ENCODE results near the gene LANCL2. TPM values are rescaled to one million over a fixed set of nuclear protein-coding genes. Genes with fewer than 3 reads are reported as not detected.

LANCL2 gene
- total and polyA plus RNA-seq, 9 donors = 16.4 to 20.7 (median 18.4) TPM

DNA sequence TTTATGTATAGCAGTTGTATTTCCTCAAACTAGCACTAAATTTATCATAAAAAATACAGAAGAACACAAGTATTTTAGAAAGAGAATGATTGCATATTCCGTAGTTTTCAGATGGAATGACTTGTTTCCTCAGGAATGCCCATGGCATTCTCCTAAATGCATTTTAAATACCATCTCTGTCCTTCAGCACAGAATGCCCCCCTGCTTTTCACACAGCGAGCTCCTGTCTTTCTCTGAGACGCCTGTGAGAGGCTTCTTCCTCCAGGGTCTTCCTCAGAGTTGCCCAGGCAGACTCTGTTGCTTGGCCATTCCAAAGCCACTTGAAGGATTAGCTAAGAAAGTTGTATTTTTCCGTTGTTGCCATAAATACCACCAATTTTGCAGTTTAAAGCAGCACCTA is 10.1 kb downstream of the LANCL2 start:
- Histone ChIP-seq H3K27ac (ENCODE audit: low read length) (no peak overlapping the region), H3K9me3 (replicated peaks; ENCODE audit: control insufficient read depth, low read depth, low read length) (no peaks in the 10 kb centered on the region), H3K36me3 (ENCODE audit: control insufficient read depth, insufficient read depth, low read length) (no peaks in the 10 kb centered on the region), H3K4me3 (ENCODE audit: low read length) (no peak overlapping the region), H3K4me1 (ENCODE audit: control insufficient read depth, insufficient read depth, low read length) (no peaks in the 10 kb centered on the region), H3K27me3 (ENCODE audit: control insufficient read depth, insufficient read depth, low read length) (no peaks in the 10 kb centered on the region)
- no peak for DNase-seq
- WGBS (ENCODE audit: insufficient coverage) = 80% methylated on average over 1 of the region's 4 CpGs

- H3K27ac ChIP-seq (ENCODE audit: low read length) = no peak overlapping the region
- H3K4me1 ChIP-seq (ENCODE audit: control insufficient read depth, insufficient read depth, low read length) = no peaks in the 10 kb centered on the region
- H3K27me3 ChIP-seq (ENCODE audit: control insufficient read depth, insufficient read depth, low read length) = no peaks in the 10 kb centered on the region
- H3K4me3 ChIP-seq (ENCODE audit: low read length) = no peak overlapping the region
- WGBS (ENCODE audit: insufficient coverage) = no CpG with 5 or more reads among the region's 4 CpGs
- no peaks in the 10 kb centered on the region for H3K36me3 ChIP-seq (ENCODE audit: control insufficient read depth, insufficient read depth, low read length)
- H3K9me3 ChIP-seq (replicated peaks; ENCODE audit: control insufficient read depth, low read depth, low read length) = no peaks in the 10 kb centered on the region
- no peak for DNase-seq
Observed at GRCh38 chr7:55377162-55377817, 12.2 kb downstream of the LANCL2 start.

- H3K4me3 ChIP-seq (ENCODE audit: low read length) = no peak overlapping the region
- H3K9me3 ChIP-seq (replicated peaks; ENCODE audit: control insufficient read depth, low read depth, low read length) = no peaks in the 10 kb centered on the region
- no peaks in the 10 kb centered on the region for H3K36me3 ChIP-seq (ENCODE audit: control insufficient read depth, insufficient read depth, low read length)
- no peak overlapping the region for H3K27ac ChIP-seq (ENCODE audit: low read length)
- no peak for DNase-seq
- no CpG with 5 or more reads among the region's 3 CpGs for WGBS (ENCODE audit: insufficient coverage)
- H3K4me1 ChIP-seq (ENCODE audit: control insufficient read depth, insufficient read depth, low read length) = no peaks in the 10 kb centered on the region
- H3K27me3 ChIP-seq (ENCODE audit: control insufficient read depth, insufficient read depth, low read length) = no peaks in the 10 kb centered on the region
Observed at GRCh38 chr7:55379285-55379684, 14.1 kb downstream of the LANCL2 start.

DNA sequence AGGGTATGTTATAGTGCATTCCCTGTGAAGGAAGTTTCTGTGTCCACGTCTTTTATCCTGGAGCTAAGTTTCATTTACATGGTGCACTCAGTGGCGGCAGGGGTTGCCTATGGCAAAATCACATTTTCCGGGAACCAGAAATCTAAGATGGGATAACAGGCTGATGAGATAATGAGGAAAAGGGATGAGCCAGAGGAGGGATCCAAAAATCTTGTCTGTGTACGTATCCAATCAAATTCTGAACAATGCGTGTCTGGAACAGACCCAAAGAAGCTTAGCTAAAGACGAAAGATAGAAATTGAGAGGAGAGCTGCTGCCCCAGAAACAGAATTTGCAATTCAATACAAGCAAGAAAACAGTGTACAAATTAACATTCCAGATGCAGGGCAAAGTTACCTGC is 16.1 kb downstream of the LANCL2 start:
- H3K27ac ChIP-seq (ENCODE audit: low read length) = no peak overlapping the region
- H3K4me3 ChIP-seq (ENCODE audit: low read length) = no peak overlapping the region
- H3K36me3 ChIP-seq (ENCODE audit: control insufficient read depth, insufficient read depth, low read length) = no peaks in the 10 kb centered on the region
- 59% methylated on average over 4 of the region's 6 CpGs for WGBS (ENCODE audit: insufficient coverage)
- no peaks in the 10 kb centered on the region for H3K4me1 ChIP-seq (ENCODE audit: control insufficient read depth, insufficient read depth, low read length)
- H3K9me3 ChIP-seq (replicated peaks; ENCODE audit: control insufficient read depth, low read depth, low read length) = peaks cover 7% of the 10 kb centered on the region
- DNase-seq = peak; percentile 36
- H3K27me3 ChIP-seq (ENCODE audit: control insufficient read depth, insufficient read depth, low read length) = no peaks in the 10 kb centered on the region

DNA sequence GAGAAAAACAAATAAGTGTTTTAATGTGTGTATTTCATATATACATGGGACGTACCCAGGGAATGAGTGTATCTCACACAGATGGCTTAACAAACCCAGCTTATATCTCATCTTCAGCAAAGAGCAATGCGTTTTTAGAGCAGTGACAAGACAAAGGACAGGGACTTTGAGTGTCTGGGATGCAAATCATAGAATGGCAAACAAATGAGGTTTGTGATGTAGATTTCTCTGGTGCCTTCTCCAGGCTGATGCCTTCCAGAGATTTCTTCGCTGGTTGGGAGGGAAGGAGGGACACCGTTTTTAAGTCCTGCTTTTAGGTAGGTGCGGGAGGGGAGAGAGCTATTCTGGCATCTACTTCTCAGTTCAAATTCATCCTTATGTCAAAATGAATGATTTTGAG is 16.6 kb downstream of the LANCL2 start:
- Histone ChIP-seq H3K36me3 (ENCODE audit: control insufficient read depth, insufficient read depth, low read length) (no peaks in the 10 kb centered on the region), H3K9me3 (replicated peaks; ENCODE audit: control insufficient read depth, low read depth, low read length) (peaks cover 12% of the 10 kb centered on the region), H3K27ac (ENCODE audit: low read length) (no peak overlapping the region), H3K4me3 (ENCODE audit: low read length) (no peak overlapping the region), H3K27me3 (ENCODE audit: control insufficient read depth, insufficient read depth, low read length) (no peaks in the 10 kb centered on the region), H3K4me1 (ENCODE audit: control insufficient read depth, insufficient read depth, low read length) (no peaks in the 10 kb centered on the region)
- no CpG with 5 or more reads among the region's 5 CpGs for WGBS (ENCODE audit: insufficient coverage)
- DNase-seq = no peak

GRCh38 chr7:55382251-55382650 is 17.1 kb downstream of the LANCL2 start:
- Histone ChIP-seq H3K27ac (ENCODE audit: low read length) (no peak overlapping the region), H3K9me3 (replicated peaks; ENCODE audit: control insufficient read depth, low read depth, low read length) (peaks cover 17% of the 10 kb centered on the region), H3K4me3 (ENCODE audit: low read length) (no peak overlapping the region), H3K27me3 (ENCODE audit: control insufficient read depth, insufficient read depth, low read length) (no peaks in the 10 kb centered on the region), H3K36me3 (ENCODE audit: control insufficient read depth, insufficient read depth, low read length) (no peaks in the 10 kb centered on the region), H3K4me1 (ENCODE audit: control insufficient read depth, insufficient read depth, low read length) (no peaks in the 10 kb centered on the region)
- 100% methylated on average over 1 of the region's 4 CpGs for WGBS (ENCODE audit: insufficient coverage)
- DNase-seq = no peak

DNA sequence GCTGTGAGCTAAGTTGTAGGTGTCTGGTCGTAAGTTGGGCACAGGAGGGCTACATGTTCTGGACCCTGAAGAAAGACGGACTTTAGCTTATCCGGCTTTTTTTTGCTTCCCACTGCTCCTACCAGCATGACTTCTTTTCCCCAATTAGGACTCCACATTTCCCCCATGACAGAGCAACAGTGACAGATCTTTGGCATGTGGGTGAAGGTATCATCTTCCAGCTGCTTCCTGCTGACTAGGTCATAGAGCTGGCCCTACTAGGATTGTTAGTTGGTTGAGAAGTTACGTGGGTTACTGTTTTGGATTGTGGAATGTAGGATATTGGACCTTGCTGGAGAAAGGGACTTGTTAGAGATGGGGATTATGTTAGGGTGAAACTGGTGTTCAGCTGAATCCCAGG is 21.4 kb downstream of the LANCL2 start:
- Histone ChIP-seq H3K36me3 (ENCODE audit: control insufficient read depth, insufficient read depth, low read length) (no peaks in the 10 kb centered on the region), H3K27me3 (ENCODE audit: control insufficient read depth, insufficient read depth, low read length) (no peaks in the 10 kb centered on the region), H3K27ac (ENCODE audit: low read length) (no peak overlapping the region), H3K9me3 (replicated peaks; ENCODE audit: control insufficient read depth, low read depth, low read length) (peaks cover 29% of the 10 kb centered on the region), H3K4me1 (ENCODE audit: control insufficient read depth, insufficient read depth, low read length) (no peaks in the 10 kb centered on the region), H3K4me3 (ENCODE audit: low read length) (no peak overlapping the region)
- DNase-seq = no peak
- WGBS (ENCODE audit: insufficient coverage) = 100% methylated on average over 1 of the region's 4 CpGs

- peaks cover 29% of the 10 kb centered on the region for H3K9me3 ChIP-seq (replicated peaks; ENCODE audit: control insufficient read depth, low read depth, low read length)
- H3K27me3 ChIP-seq (ENCODE audit: control insufficient read depth, insufficient read depth, low read length) = no peaks in the 10 kb centered on the region
- no peaks in the 10 kb centered on the region for H3K4me1 ChIP-seq (ENCODE audit: control insufficient read depth, insufficient read depth, low read length)
- 93% methylated on average over 3 of the region's 7 CpGs for WGBS (ENCODE audit: insufficient coverage)
- H3K4me3 ChIP-seq (ENCODE audit: low read length) = no peak overlapping the region
- DNase-seq = no peak
- no peak overlapping the region for H3K27ac ChIP-seq (ENCODE audit: low read length)
- H3K36me3 ChIP-seq (ENCODE audit: control insufficient read depth, insufficient read depth, low read length) = no peaks in the 10 kb centered on the region
Observed at GRCh38 chr7:55387062-55387965, 22.2 kb downstream of the LANCL2 start.

- H3K4me3 ChIP-seq (ENCODE audit: low read length) = no peak overlapping the region
Observed at GRCh38 chr7:55396233-55396785, 31.2 kb downstream of the LANCL2 start.

DNA sequence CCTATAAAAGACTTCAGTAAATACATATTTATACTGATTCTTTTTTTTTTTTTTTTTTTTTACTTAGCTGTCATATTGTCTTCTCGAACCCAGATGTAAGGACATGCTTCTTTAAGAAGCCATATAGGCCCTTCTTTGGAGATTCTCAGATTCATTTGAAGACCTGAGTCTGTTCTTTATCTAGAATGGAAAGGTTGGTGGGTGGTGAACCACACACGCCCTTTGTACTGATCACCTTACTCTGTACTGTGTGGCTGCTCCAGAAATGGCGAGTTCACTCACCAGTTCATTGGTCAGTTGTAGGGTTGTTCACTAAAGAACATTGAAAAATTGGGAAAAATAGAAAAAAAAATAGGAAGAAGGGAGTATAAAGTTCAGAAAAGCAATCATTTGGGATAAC is 32.5 kb downstream of the LANCL2 start:
- H3K27ac ChIP-seq (ENCODE audit: low read length) = no peak overlapping the region
- no peak for DNase-seq
- peaks cover 8% of the 10 kb centered on the region for H3K36me3 ChIP-seq (ENCODE audit: control insufficient read depth, insufficient read depth, low read length)
- H3K4me1 ChIP-seq (ENCODE audit: control insufficient read depth, insufficient read depth, low read length) = no peaks in the 10 kb centered on the region
- WGBS (ENCODE audit: insufficient coverage) = no CpG with 5 or more reads among the region's 3 CpGs
- no peaks in the 10 kb centered on the region for H3K9me3 ChIP-seq (replicated peaks; ENCODE audit: control insufficient read depth, low read depth, low read length)
- no peaks in the 10 kb centered on the region for H3K27me3 ChIP-seq (ENCODE audit: control insufficient read depth, insufficient read depth, low read length)
- H3K4me3 ChIP-seq (ENCODE audit: low read length) = no peak overlapping the region

More at GRCh38 chr7:55396233-55396785, 31.2 kb downstream of the LANCL2 start:
- Histone ChIP-seq H3K4me1 (ENCODE audit: control insufficient read depth, insufficient read depth, low read length) (no peaks in the 10 kb centered on the region), H3K27ac (ENCODE audit: low read length) (no peak overlapping the region), H3K9me3 (replicated peaks; ENCODE audit: control insufficient read depth, low read depth, low read length) (no peaks in the 10 kb centered on the region), H3K27me3 (ENCODE audit: control insufficient read depth, insufficient read depth, low read length) (no peaks in the 10 kb centered on the region), H3K36me3 (ENCODE audit: control insufficient read depth, insufficient read depth, low read length) (peaks cover 8% of the 10 kb centered on the region)
- WGBS (ENCODE audit: insufficient coverage) = 91% methylated on average over 5 of the region's 11 CpGs
- DNase-seq = no peak

All from muscle of leg (tissue), 11 donors.